ENCODE measurements around the gene TBC1D21. TPM values are rescaled to one million over a fixed set of nuclear protein-coding genes. Genes with fewer than 3 reads are reported as not detected.

Gene TBC1D21, protein sequence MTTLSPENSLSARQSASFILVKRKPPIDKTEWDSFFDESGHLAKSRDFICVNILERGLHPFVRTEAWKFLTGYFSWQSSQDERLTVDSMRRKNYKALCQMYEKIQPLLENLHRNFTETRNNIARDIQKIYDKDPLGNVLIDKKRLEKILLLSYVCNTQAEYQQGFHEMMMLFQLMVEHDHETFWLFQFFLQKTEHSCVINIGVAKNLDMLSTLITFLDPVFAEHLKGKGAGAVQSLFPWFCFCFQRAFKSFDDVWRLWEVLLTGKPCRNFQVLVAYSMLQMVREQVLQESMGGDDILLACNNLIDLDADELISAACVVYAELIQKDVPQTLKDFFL
- total RNA-seq = not detected in 2 replicates

DNA sequence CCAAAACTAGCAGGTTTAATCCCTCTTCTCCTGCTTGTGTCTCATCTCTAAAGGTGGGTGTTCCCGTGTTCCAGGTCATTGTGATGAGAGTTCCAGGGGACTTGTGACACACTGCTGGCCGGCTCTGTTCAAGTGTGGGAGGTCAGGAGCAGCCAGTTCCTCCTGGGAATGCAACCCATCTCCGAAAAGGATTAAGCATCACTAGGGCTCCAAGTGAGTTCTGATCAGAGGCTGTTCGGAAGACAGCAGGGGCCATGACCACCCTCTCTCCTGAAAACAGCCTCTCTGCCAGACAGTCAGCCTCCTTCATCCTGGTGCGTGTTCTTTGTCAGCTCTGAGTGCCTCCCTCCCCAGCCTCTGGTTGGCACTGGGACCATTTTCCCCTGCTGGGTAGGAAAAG lies at the start of gene TBC1D21:
Gene TBC1D21 (plus strand): TSS at position 109 of the 400 bp plus-strand sequence. CDS start 146 bp downstream, at position 255.
- DNase-seq (ENCODE audit: extremely low read depth, low read depth, low spot score) = no peak

DNA sequence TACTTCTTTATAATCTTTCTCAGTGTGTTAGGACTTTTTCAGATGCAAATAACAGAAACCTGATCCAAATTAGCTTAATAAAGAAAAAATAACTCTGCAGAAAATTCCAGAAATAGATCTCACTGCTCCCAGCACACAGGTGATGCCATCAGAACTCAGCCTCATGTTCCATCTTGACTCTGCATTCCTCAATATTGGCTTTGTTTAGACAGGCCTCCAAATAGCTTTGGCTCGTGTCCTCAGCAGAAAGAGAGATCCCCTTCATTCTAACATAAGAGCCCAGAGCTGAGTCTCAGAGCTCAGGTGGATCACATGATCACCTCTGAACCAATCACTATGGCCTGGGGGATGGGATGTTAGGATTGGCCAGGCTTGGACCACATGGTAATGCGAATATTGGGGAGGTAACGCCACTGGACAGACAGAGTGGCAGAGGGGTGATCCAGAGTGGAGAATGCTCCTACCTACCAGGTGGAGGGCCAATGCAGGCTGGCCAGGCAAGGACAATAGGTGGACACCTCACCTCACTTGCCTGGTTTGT lies 46.6 kb upstream of the TBC1D21 start:
- DNase-seq (ENCODE audit: extremely low read depth, low read depth, low spot score) = no peak

GRCh38 chr15:73829523-73829922 lies 43.8 kb upstream of the TBC1D21 start:
- DNase-seq (ENCODE audit: extremely low read depth, low read depth, low spot score) = no peak

GRCh38 chr15:73832657-73833056 lies 40.7 kb upstream of the TBC1D21 start:
- no peak for DNase-seq (ENCODE audit: extremely low read depth, low read depth, low spot score)

DNA sequence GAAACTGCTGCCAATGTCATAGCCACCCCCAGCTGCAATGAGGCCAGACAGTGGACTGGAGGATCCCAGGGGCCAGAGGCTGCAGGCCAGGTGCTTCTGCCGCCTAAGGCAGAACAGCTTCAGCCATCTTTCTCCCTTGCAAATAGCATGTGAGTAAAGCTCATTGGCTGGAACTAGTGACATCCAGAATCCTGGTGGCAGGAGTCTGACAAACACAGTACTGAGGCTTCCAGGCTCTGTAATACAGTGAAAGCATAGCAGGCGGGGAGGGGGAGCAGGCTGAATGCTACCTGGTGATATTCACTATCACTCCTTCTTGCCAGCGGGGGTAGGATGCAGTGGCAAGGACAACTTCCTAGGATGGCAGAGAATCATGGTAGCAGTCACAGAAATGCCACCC lies 36.5 kb upstream of the TBC1D21 start:
- DNase-seq (ENCODE audit: extremely low read depth, low read depth, low spot score) = no peak

GRCh38 chr15:73838831-73839426 lies 34.4 kb upstream of the TBC1D21 start:
- DNase-seq (ENCODE audit: extremely low read depth, low read depth, low spot score) = no peak

DNA sequence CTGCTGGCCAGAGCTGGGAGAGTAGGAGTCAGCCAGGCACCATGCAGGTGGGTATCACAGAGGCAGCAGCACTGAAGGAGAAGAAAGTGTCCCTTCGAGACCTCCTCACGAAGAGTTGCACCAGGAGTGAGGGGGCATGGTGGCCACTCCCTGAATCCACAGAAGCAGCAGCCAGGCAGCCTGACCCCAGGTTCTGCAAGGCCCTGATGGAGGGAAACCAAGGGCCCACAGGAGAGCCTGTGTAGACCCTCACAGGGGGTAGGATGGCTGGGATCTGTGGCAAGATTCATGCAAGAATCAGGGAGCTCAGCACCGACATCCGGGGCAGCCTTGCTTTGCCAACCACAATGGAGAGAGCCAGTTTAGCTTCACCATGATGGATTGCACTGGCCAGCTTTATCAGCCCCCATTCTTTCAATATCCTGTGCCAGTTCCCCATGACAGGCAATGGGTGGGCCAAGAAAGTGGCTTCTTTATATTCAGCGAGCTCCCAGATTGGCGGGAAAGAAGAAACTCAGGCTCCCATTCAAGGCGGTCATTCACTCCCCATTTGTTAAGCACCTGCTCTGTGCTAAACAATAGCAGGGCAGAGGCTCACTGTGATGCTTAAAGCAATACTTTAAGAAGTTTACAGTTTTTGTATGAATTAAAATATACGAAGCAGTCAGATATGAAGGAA lies 33.5 kb upstream of the TBC1D21 start:
- DNase-seq (ENCODE audit: extremely low read depth, low read depth, low spot score) = no peak

DNA sequence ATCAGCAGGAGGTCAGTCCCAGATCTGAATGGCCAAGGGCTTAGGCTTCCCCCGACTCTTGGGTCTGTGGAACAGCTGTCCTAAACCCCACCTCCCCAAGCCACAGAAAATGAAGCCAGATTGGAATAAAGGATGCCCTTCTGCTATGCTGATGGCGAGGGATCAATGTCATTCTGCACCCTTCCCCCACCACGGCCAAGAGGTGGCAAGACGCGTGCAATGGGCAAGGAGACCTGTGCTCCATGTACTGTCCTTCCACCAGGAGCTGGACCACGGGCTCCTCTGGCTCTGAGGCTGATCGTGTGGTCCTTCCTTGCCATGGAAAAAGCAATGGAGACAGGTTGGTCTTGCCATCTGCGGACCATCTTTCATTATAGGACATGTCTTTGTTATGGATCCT lies 32.6 kb upstream of the TBC1D21 start:
- no peak for DNase-seq (ENCODE audit: extremely low read depth, low read depth, low spot score)

- DNase-seq (ENCODE audit: extremely low read depth, low read depth, low spot score) = no peak
These were observed 31.3 kb upstream of the TBC1D21 start for GRCh38 chr15:73841756-73842725.

GRCh38 chr15:73843787-73844186 lies 29.6 kb upstream of the TBC1D21 start:
- no peak for DNase-seq (ENCODE audit: extremely low read depth, low read depth, low spot score)

- DNase-seq (ENCODE audit: extremely low read depth, low read depth, low spot score) = no peak
These were observed 29.0 kb upstream of the TBC1D21 start for GRCh38 chr15:73844356-73844755.

- no peak for DNase-seq (ENCODE audit: extremely low read depth, low read depth, low spot score)
These were observed 27.9 kb upstream of the TBC1D21 start for GRCh38 chr15:73845507-73845906.

DNA sequence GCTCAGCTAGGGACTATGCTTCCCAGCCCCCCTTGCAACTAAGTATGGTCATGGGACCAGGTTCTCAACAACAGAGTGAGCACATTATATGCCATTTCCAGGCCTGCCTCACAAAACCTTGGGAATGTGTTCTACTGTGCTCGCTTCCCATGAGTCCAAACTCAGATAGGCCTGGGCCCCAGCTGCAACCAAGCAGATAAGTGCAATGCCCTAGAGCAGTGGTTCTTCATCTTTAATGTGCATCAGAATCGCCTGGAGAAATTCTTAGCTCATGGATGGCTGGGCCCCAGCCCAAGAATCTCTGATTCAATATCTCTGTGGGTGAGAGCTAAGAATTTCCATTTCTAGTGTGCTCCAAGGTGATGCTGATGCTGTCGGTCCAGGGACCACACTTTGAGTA lies 27.5 kb upstream of the TBC1D21 start:
- DNase-seq (ENCODE audit: extremely low read depth, low read depth, low spot score) = no peak

DNA sequence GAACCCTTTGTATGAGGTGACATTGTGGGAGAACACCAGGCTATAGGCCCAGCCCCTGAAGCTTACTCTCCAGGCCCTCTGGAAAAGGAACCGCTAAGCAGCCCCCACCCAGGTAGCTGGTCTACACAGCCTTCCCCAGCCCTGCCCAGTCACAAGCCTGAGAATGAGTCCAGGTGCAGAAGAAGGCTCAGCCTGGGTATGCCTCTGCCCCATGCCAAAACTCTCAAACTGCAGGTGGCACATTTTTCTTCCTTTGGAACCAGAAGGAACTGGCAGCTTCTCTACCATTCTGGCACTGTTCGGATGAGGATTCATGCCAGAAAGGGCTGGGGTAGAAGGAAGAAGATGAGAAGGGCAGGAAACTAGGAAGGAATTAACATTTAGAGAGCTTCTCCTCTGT lies 23.7 kb upstream of the TBC1D21 start:
- no peak for DNase-seq (ENCODE audit: extremely low read depth, low read depth, low spot score)

- DNase-seq (ENCODE audit: extremely low read depth, low read depth, low spot score) = no peak
These were observed 23.1 kb upstream of the TBC1D21 start for GRCh38 chr15:73850228-73850627.

DNA sequence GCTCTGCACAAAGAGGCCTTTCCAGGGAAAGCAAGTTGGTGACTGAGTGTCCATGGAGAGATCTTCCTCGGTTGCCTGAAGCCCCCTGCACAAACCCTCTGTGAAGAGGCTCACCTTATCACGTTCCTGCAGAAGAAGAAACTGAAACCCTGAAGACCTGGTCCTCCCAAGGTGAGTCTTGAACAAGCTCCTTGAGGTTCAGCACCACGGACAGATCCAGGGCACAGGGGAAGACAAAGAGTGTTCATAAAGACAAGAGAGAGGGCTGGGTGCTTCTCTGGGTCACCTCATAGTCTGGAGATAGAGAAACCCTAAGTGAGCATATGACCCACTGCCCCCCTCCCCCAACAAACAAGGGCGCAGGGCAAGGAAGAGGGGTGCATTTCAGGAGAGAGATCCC lies 21.7 kb upstream of the TBC1D21 start:
- DNase-seq (ENCODE audit: extremely low read depth, low read depth, low spot score) = no peak

GRCh38 chr15:73852507-73852906 lies 20.9 kb upstream of the TBC1D21 start:
- no peak for DNase-seq (ENCODE audit: extremely low read depth, low read depth, low spot score)

DNA sequence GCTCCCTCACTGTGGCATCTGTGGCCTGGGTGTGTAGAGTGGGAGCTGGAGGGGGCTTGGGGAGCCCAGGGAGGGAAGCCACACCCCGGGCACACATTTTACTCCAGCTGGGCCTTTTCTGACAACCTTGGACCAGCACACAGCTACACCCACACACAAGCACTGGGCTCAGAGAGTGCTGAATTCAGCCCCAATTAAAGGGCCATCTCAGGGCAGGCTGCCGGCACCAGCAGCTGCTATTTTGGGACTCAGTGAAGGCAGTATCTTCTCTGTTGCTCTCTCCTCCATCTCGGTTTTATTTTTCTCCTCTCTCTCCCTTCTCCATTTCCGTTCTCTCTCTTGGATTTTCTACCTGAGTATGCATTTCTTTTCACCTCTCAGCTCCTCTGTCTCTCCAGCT lies 19.1 kb upstream of the TBC1D21 start:
- no peak for DNase-seq (ENCODE audit: extremely low read depth, low read depth, low spot score)

DNA sequence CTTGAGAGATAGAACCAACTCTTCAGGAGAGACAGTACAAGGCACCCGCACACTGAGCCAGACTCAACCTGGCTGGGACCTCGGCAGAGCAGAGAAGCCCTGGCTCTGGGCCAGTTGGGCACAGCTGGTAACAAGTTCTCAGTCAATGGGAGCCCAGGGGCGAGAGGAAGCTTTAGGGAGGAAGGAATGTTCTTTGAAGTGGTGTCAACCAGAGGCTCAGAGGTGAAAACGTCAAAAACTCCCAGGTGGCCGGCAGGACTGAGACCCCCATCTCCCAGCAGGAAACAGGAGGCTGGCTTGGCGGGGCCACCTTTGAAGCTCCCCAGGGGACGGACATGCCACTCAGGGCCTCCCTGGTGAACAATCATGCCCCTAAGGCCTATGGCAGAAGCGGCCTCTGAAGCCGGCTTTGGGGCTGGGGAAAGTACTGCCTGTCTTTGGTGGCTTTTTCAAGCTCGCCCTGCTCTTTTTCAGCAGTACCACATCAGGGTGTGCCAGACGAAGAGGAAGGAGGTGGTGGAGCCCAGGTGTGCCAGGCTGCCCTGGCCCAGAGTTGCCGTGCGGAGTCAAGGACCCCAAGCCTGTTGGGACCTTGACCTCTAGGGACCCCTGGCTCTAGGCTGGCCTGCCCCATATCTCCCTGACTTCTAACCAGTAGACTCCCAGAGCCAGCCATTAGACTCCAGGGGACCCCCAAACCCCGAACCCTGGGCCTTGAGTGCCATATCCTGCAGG lies 16.7 kb upstream of the TBC1D21 start:
- no peak for DNase-seq (ENCODE audit: extremely low read depth, low read depth, low spot score)

Data from glomerular endothelial cell (primary cell).